ENCODE measurements around the gene MAFB. TPM values are rescaled to one million over a fixed set of nuclear protein-coding genes. Genes with fewer than 3 reads are reported as not detected.

Gene MAFB
- total RNA-seq, 1 experiment from 2014 or later: 0.85 TPM

DNA sequence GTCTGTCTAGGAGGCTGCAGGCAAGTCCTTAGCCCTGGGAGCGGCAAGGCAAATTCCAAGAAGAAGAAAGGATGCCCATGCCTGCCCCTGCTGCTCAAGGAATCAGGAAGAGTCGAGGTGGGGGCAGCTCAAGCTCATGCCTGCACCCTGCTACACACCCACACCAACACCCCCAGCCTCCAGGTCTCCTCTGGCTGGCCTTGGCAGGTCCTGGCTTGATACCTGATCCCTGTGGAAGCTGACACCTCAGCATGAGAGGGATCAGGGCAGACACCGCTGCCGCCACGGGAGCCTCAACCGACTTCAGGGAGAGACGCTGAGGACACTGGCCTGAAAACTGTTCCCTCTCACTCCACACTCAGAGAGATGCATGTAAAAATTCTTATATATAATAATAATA is 35.5 kb upstream of the MAFB start:
- Histone ChIP-seq H2BK12ac (ENCODE audit: insufficient read length, low read depth, low read length) (no peak overlapping the region), H4K20me1 (ENCODE audit: control insufficient read depth, insufficient read depth, insufficient read length) (no peaks in the 10 kb centered on the region), H3K9me3 (ENCODE audit: control insufficient read depth, low read depth, low read length) (no peaks in the 10 kb centered on the region), H3K23ac (ENCODE audit: insufficient read length, low read depth, low read length) (no peak overlapping the region), H3K27me3 (ENCODE audit: insufficient read depth, low read length) (no peaks in the 10 kb centered on the region), H3K56ac (ENCODE audit: insufficient read length, low read depth, low read length) (no peak overlapping the region), H3K4me2 (ENCODE audit: insufficient read depth, insufficient read length, low read length) (no peak overlapping the region), H3K18ac (ENCODE audit: insufficient read length, low read depth, low read length) (no peak overlapping the region), H3K4ac (ENCODE audit: low read depth, low read length) (no peak overlapping the region), H4K8ac (replicated peaks; ENCODE audit: insufficient read length, low read depth, low read length) (no peak overlapping the region), H2BK5ac (ENCODE audit: insufficient read length, low read length) (no peak overlapping the region), H2BK15ac (ENCODE audit: low read depth, low read length) (no peak overlapping the region), H3T11ph (ENCODE audit: low read length) (no peak overlapping the region), H2AFZ (ENCODE audit: low read length) (no peak overlapping the region), H4K91ac (ENCODE audit: insufficient read length, low read depth, low read length) (no peak overlapping the region), H3K79me2 (ENCODE audit: insufficient read depth, low read length) (no peaks in the 10 kb centered on the region), H3K9ac (ENCODE audit: extremely low read depth, insufficient read length, low read length) (no peak overlapping the region), H2AK5ac (ENCODE audit: insufficient read length, low read length) (no peak overlapping the region), H3K14ac (ENCODE audit: insufficient read depth, low read length) (no peak overlapping the region; the same call in 1 of the 2 replicates), H4K5ac (ENCODE audit: insufficient read length, low read depth, low read length) (no peak overlapping the region), H3K4me1 (ENCODE audit: insufficient read depth, low read length) (no peaks in the 10 kb centered on the region), H3K79me1 (ENCODE audit: insufficient read depth, low read depth, low read length, poor library complexity, severe bottlenecking) (no peaks in the 10 kb centered on the region), H2BK20ac (ENCODE audit: low read depth, low read length, poor library complexity, severe bottlenecking) (no peak overlapping the region), H2BK120ac (ENCODE audit: low read depth, low read length, poor library complexity, severe bottlenecking) (no peak overlapping the region), H3K23me2 (ENCODE audit: insufficient read length, low read depth, low read length, poor library complexity, severe bottlenecking) (no peaks in the 10 kb centered on the region), H3K27ac (ENCODE audit: insufficient read length, low read depth, low read length) (no peak overlapping the region)
- H3K36me3 Mint-ChIP-seq (ENCODE audit: insufficient read depth in 1 of 3, low read depth in 3 of 3): peaks cover 0 to 4% (median 2%) of the 10 kb centered on the region in 3 experiments; a peak in 2 of 7 replicates
- peak; percentile 36 for DNase-seq
- H3K9me3 Mint-ChIP-seq: peaks cover 4 to 6% of the 10 kb centered on the region in 2 experiments; a peak in 2 of 5 replicates
- H3K27ac Mint-ChIP-seq: no peak overlapping the region
- no peaks in the 10 kb centered on the region; the same call in none of the 2 replicates for H3K27me3 Mint-ChIP-seq (ENCODE audit: low read depth)
- H3K4me3 Mint-ChIP-seq: no peak overlapping the region
- peaks cover 13 to 14% of the 10 kb centered on the region in 2 experiments for H3K4me1 Mint-ChIP-seq
- no peak for TF ChIP-seq CTCF (conservative IDR thresholded peaks at IDR 0.05)
- WGBS (ENCODE audit: extremely low coverage, insufficient read length, low lambda C conversion rate): no CpG with 5 or more reads among the region's 7 CpGs
